Hepatocyte (in vitro differentiated cells): Measurements from ENCODE around the gene AP2S1. TPM values are rescaled to one million over a fixed set of nuclear protein-coding genes. Genes with fewer than 3 reads are reported as not detected.
"Not testable (repeated sequence)": the region's sequence is repeated elsewhere in the genome, so short reads cannot be mapped to it uniquely, and the experiment has no call there.

Experiments used
- DNase-seq: peaks from one replicate; pipeline ENCODE4 v3.0.0-alpha.2; 2016; ENCODE audit warnings: low spot score
- H2AFZ ChIP-seq: fragments of 200-600 bp; sonication (generic); 2 replicates; pipeline ENCODE4 v1.6.0; 2016; ENCODE audit warnings: antibody characterized with exemption, mild to moderate bottlenecking
- H3K27ac ChIP-seq: fragments of 200-600 bp; sonication (generic); 2 replicates; pipeline ENCODE4 v1.5.1; 2016; ENCODE audit warnings: mild to moderate bottlenecking
- H3K27me3 ChIP-seq: fragments of 200-600 bp; sonication (generic); 2 replicates; pipeline ENCODE4 v1.6.1; 2016
- H3K36me3 ChIP-seq: fragments of 200-600 bp; sonication (generic); replicated peaks from 2 replicates; pipeline ENCODE4 v1.5.1; 2016; ENCODE audit warnings: low read depth; ENCODE audit not compliant: insufficient read depth
- H3K4me1 ChIP-seq: fragments of 200-600 bp; sonication (generic); 2 replicates; pipeline ENCODE4 v1.5.1; 2016; ENCODE audit warnings: mild to moderate bottlenecking, moderate library complexity; ENCODE audit not compliant: insufficient read depth
- H3K4me2 ChIP-seq: fragments of 200-600 bp; sonication (generic); 2 replicates; pipeline ENCODE4 v1.6.0; 2016
- H3K4me3 ChIP-seq: fragments of 200-600 bp; sonication (generic); 2 replicates; pipeline ENCODE4 v1.5.1; 2016; ENCODE audit warnings: mild to moderate bottlenecking
- H3K79me2 ChIP-seq: fragments of 200-600 bp; sonication (generic); 2 replicates; pipeline ENCODE4 v1.6.0; 2017; ENCODE audit warnings: mild to moderate bottlenecking
- H3K9me2 ChIP-seq: fragments of 200-600 bp; sonication (generic); replicated peaks from 2 replicates; pipeline ENCODE4 v1.6.0; 2017; ENCODE audit warnings: mild to moderate bottlenecking; ENCODE audit not compliant: insufficient read depth
- H3K9me3 ChIP-seq: fragments of 200-600 bp; sonication (generic); 2 replicates; pipeline ENCODE4 v1.5.1; 2016; ENCODE audit warnings: low read depth, mild to moderate bottlenecking
- H4K20me1 ChIP-seq: fragments of 200-600 bp; sonication (generic); 2 replicates; pipeline ENCODE4 v1.6.0; 2016; ENCODE audit warnings: mild to moderate bottlenecking; ENCODE audit not compliant: insufficient read depth, poor library complexity, severe bottlenecking
- EZH2 ChIP-seq: fragments of 200-600 bp; sonication (generic); IDR thresholded peaks from 2 replicates; pipeline ENCODE4 v1.6.1; 2016; ENCODE audit warnings: antibody characterized with exemption, mild to moderate bottlenecking, borderline replicate concordance
- EZH2phosphoT487 ChIP-seq: fragments of 200-600 bp; sonication (generic); IDR thresholded peaks from one replicate; pipeline ENCODE4 v1.6.1; 2018; ENCODE audit warnings: antibody characterized with exemption, mild to moderate bottlenecking, low read depth, moderate library complexity; ENCODE audit not compliant: unreplicated experiment, severe bottlenecking
- WGBS: methylation state at CpG from one replicate; pipeline ENCODE4 v1.1.6; 2016; ENCODE audit warnings: low lambda C conversion rate; ENCODE audit errors: missing lambda C conversion rate; 5-methylcytosine and 5-hydroxymethylcytosine counted together
- polyA plus RNA-seq: library from polyadenylated mRNA; unstranded; fragments of >200 nt; fragmentation: Nextera tagmentation; extraction: Ambion mirVana; gene quantifications from 2 replicates; pipeline ENCODE4 v1.2.1, GENCODE V29; 2016
- total RNA-seq: library from RNA; depleted of rRNA; stranded (reverse); fragments of >200 nt; gene quantifications from 2 replicates; pipeline ENCODE4 v1.2.3, GENCODE V29; 2014
- TF ChIP-seq, protein P1 (sequence below): fragments of 200-600 bp; sonication (generic); IDR thresholded peaks from 2 replicates; pipeline ENCODE4 v1.5.1; 2016; ENCODE audit warnings: antibody characterized with exemption, mild to moderate bottlenecking; ENCODE audit not compliant: poor library complexity

The AP2S1 gene
- total and polyA plus RNA-seq, 2 experiments from 2014 or later, result 109 to 349 TPM

GRCh38 chr19:46860125-46860845 lies 9.6 kb upstream of the AP2S1 start:
- peak overlapping the region; percentile 96 for H3K27ac ChIP-seq
- peak; percentile 99 for DNase-seq
- H3K4me2 ChIP-seq, result peak overlapping the region; percentile 88
- WGBS, result 2% methylated on average over 67 of the region's 89 CpGs
- H4K20me1 ChIP-seq, result peaks cover 40% of the 10 kb centered on the region
- H2AFZ ChIP-seq, result peak overlapping the region; percentile 80
- H3K27me3 ChIP-seq, result no peaks in the 10 kb centered on the region
- no peaks in the 10 kb centered on the region for H3K36me3 ChIP-seq
- H3K4me1 ChIP-seq, result peaks cover 35% of the 10 kb centered on the region
- H3K9me2 ChIP-seq, result no peaks in the 10 kb centered on the region
- TF ChIP-seq, protein P1, sequence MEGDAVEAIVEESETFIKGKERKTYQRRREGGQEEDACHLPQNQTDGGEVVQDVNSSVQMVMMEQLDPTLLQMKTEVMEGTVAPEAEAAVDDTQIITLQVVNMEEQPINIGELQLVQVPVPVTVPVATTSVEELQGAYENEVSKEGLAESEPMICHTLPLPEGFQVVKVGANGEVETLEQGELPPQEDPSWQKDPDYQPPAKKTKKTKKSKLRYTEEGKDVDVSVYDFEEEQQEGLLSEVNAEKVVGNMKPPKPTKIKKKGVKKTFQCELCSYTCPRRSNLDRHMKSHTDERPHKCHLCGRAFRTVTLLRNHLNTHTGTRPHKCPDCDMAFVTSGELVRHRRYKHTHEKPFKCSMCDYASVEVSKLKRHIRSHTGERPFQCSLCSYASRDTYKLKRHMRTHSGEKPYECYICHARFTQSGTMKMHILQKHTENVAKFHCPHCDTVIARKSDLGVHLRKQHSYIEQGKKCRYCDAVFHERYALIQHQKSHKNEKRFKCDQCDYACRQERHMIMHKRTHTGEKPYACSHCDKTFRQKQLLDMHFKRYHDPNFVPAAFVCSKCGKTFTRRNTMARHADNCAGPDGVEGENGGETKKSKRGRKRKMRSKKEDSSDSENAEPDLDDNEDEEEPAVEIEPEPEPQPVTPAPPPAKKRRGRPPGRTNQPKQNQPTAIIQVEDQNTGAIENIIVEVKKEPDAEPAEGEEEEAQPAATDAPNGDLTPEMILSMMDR, result no peak
- TF ChIP-seq EZH2 (no peak), EZH2phosphoT487 (no peak)
- no peaks in the 10 kb centered on the region for H3K9me3 ChIP-seq
- H3K79me2 ChIP-seq, result peaks cover 46% of the 10 kb centered on the region
- H3K4me3 ChIP-seq, result peak overlapping the region; percentile 91

DNA sequence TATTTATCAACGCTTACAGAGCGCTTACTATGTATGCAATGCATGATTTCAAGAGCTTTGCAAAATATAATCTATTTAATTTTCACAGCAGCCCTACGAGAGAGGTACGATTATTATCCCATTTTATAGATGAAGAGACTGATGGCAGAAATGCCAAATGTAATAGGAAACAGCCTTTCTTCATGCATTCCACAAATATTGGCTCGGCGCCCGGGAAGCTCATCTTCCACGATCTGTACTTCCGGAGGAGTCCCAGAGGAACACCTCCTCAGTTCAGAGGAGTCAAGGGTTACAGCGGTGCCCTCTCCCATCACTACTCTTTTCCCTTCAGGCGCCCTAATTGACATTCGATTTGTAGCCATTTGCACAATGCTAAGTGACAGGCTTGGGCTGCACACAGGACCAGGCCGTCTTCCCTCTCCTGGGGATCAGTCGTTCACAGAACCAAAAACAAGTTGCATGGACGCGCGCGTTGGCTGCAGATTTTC lies 9.0 kb upstream of the AP2S1 start:
- Histone ChIP-seq H3K9me3 (no peaks in the 10 kb centered on the region), H3K79me2 (peaks cover 40% of the 10 kb centered on the region), H3K27me3 (no peaks in the 10 kb centered on the region), H2AFZ (peak overlapping the region; percentile 24), H3K9me2 (no peaks in the 10 kb centered on the region), H3K4me1 (peaks cover 32% of the 10 kb centered on the region), H3K36me3 (no peaks in the 10 kb centered on the region), H4K20me1 (peaks cover 34% of the 10 kb centered on the region), H3K4me3 (no peak overlapping the region), H3K4me2 (peak overlapping the region; percentile 88), H3K27ac (peak overlapping the region; percentile 48)
- 16% methylated on average over 18 of the region's 18 CpGs for WGBS
- no peak for TF ChIP-seq EZH2phosphoT487
- TF ChIP-seq, protein P1, result no peak
- no peak for TF ChIP-seq EZH2
- peak; percentile 69 for DNase-seq

DNA sequence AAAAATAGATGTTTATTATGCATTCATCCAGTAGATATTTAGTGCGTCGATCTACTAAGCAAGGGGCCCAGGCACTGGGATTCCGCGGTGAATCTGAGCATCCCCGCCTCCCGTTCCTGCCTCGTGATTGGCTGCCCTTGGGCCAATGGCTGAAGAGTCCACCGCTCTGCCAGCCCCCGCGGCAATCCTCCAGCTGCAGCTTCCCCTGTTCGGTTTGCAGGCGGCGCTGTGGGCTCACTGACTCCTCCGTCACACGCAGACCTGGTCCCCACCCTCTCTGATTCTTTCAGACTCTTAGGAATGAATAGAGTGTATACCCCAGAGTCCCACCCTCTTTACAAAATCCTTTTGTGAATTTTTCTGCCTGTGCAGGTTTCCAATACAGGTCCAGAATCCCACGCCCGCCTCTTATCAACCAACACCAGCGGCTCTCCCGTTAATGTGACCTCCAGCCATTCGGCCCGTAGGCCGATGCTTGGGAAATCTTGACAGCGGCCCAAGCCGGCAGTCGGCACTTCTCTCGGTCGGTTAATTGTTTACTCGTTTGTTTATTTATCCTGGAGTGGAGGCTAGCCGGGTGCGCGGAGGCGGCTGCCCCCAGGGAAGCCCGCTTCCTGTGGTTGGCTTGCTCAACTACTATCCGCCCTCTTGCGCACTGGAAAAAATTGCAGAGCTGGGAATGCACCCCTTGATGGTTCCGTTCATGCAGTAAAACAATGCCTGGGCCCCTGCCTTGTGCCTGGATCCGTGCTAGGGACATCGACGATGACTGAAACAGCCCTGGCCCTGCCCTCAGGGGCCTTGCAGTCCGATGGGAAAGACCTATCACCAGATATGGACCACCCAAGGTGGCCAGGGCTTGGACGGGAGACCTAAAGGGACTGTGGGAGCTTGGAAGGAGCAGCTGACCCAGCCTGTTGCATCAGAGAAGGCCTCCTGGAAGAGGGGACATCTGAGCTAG lies 5.7 kb upstream of the AP2S1 start:
- Histone ChIP-seq H3K4me1 (peaks cover 10% of the 10 kb centered on the region), H3K4me2 (peak overlapping the region; percentile 74), H3K9me3 (no peaks in the 10 kb centered on the region), H3K36me3 (no peaks in the 10 kb centered on the region), H2AFZ (peak overlapping the region; percentile 75), H3K27ac (peak overlapping the region; percentile 86), H3K9me2 (no peaks in the 10 kb centered on the region), H3K79me2 (peaks cover 7% of the 10 kb centered on the region), H3K27me3 (no peaks in the 10 kb centered on the region), H3K4me3 (peak overlapping the region; percentile 8), H4K20me1 (peaks cover under 1% of the 10 kb centered on the region)
- DNase-seq, result peak; percentile 96
- WGBS, result 18% methylated on average over 41 of the region's 41 CpGs
- TF ChIP-seq EZH2 (no peak), EZH2phosphoT487 (no peak)
- TF ChIP-seq, protein P1, result peak; percentile 96

GRCh38 chr19:46854698-46855097 lies 4.1 kb upstream of the AP2S1 start:
- H4K20me1 ChIP-seq, H3K9me3 ChIP-seq, H3K4me3 ChIP-seq, H2AFZ ChIP-seq, H3K4me2 ChIP-seq, H3K27me3 ChIP-seq, H3K36me3 ChIP-seq, H3K27ac ChIP-seq, DNase-seq, H3K79me2 ChIP-seq, H3K9me2 ChIP-seq: not testable (repeated sequence)
- peaks cover 11% of the 10 kb centered on the region for H3K4me1 ChIP-seq
- WGBS, result 93% methylated on average over 11 of the region's 13 CpGs
